ENCODE data around the gene LRMDA.

Gene LRMDA

DNA sequence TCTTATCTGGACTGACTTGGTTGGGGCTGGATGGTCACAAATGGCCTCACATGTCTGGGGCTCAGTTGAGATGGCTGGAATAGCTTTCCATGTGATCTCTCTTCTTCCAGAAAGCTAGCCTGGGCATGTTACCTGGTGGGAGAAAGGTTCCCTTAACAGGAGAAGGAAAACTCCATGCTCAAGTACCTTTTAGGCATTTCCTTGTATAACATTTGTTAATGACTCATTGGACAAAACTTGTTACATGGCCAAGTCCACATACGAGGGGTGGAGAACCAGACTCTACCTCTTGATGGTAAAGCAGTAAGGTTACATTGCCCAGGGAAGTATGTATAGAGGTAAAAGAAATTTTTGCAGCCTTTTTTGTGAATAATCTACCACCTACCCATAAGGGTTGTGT lies 826.4 kb downstream of the LRMDA start:
- DNase-seq: no peak

DNA sequence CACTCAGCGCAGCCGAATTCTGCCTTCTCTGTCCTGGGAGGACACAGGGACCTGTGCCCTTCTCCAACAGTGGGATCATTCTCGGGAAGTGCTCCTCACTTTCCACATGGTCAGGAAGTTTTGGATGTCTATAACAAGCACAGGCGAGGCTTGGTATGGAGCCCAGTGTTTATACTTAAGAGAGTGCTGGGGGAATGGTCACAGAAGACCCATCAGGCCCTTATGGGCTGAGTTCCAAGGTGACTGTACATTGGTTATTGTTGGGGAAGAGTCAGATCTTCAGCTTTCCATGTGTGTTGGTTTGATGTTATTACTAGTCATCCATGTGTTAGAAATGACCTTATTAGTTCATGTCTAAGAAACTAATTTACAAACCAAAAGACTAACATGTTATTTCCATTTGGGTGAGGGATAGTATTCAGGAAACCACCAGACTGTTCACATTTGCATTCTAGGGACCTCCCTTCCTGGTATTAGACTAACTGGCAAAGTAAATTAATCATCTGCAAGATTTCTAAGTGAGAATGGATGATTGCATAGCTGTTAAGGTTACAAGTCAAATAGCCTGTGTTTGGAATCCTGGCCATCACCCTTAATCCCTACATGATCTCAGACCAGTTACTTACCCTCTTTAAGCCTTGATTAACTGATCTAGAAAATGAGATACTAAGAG lies 834.2 kb downstream of the LRMDA start:
- DNase-seq: no peak

DNA sequence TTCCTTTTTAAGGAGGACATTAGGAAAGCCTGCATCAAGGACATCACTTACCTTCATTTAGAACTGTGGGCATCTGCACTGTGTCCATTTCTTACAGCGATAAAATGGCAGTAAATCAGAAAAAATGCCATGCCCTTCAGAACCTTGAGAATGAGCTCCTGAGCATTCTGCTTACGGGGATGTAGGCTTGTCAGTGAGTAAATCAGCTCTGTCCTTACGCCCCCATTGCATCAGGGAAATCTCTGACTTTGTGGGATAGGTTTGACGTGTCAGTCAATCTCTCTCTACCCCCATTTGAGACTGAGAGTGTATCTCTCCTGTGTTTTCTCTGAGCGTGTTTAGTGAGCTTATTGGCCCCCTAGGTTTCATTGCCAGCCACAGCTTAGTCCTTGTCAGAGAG lies 837.1 kb downstream of the LRMDA start:
- no peak for DNase-seq

DNA sequence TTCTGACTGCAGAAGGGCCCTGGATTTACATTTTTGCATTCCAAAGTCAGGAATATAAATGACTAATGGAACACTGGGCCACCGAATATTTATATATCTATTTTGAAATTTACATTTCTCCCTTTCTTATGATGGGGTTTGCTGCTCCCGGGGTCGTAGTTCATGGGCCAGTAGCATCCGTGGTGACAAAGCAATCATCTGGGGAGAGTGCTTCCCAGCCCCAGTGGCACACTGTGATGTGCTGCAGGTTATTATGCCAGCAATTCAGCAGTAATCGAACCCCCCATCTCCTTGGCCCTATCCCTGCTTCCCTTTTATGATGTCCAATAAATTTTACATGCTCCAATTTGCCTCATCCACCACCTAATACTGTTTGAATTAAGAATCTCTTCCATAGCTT lies 837.5 kb downstream of the LRMDA start:
- no peak for DNase-seq

DNA sequence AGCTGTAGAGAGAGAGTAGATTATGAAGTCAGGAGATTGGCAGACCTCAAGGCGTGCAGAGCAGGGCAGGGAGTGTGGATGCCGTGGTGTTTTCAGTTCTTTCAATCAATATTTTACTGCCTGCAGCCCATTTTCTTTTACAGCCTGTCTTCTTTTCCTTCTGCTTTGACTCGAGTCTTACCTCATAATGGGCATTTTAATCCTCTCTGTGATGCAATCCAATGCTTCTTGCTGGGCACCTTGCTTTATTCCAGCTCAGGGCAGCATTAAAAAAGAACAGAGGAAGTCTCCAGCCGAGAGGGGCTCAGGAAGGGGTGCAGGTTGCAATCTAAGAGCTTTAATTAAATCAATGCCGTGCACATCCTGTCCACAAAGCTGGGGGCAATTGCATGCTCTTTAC lies 839.0 kb downstream of the LRMDA start:
- no peak for DNase-seq

DNA sequence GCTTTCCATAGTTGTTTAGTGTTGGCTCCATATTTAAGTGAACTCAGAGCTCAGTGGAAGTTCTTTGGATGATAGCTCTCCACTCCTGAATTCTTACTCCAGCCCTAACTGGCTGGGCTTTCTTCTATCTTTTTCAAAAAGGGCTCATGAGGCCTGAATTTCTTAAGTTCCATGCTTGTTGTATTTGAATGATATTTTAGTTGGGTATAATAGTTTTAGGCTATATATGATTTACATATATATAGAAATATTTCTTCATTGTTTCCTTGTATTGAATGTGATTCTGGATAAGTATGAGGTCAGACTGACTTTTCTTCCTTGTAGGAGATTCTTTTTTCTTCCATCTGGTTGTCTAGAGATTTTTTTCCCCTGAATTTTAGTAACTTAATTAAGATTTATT lies 843.5 kb downstream of the LRMDA start:
- no peak for DNase-seq

DNA sequence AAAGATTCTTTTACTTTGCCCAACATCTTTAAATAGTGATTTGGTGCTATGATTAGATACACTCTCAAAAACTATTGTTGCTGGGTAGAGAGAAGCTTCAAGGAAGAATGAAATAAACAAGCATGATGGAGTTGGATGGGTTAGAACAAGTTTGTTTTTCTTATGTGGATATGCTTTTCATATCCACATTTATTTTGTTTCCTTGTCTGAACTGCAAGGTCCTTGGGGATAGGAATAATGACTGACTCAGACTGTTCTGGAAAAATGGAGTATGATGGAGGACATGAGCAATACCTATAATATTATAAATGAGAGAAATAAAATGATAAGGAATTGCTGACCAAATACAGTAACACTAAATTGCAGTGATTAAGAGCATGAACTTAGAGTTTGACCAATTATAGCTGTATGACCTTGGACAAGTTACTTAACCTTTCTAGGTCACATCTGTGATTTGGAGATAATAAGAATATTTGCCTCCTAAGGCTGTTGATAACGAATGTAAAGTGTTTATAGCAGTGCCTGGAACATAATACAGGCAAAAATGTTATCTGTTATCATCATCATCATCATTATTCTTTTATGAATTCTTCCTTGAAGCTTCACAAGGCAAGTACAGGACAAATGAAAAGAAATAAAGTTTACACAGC lies 847.5 kb downstream of the LRMDA start:
- no peak for DNase-seq

DNA sequence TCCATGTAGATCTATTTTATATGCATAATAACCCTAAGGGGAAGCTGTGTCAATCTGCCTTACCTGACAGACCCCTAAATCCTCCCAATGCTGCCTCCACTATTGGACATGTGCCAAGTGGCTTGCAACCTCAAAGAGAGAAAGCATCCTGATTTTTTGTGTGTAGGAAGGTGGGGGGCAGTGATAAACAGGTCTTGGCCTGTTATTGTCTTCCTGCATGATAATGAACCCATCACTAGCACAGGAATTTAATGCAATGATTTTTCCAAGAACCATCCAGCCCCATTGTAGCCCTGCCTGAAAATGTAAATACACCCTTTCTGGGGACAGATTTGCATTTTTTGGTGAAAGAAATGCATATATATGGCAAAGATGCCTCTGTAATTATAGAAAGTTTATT lies 850.2 kb downstream of the LRMDA start:
- DNase-seq: no peak

DNA sequence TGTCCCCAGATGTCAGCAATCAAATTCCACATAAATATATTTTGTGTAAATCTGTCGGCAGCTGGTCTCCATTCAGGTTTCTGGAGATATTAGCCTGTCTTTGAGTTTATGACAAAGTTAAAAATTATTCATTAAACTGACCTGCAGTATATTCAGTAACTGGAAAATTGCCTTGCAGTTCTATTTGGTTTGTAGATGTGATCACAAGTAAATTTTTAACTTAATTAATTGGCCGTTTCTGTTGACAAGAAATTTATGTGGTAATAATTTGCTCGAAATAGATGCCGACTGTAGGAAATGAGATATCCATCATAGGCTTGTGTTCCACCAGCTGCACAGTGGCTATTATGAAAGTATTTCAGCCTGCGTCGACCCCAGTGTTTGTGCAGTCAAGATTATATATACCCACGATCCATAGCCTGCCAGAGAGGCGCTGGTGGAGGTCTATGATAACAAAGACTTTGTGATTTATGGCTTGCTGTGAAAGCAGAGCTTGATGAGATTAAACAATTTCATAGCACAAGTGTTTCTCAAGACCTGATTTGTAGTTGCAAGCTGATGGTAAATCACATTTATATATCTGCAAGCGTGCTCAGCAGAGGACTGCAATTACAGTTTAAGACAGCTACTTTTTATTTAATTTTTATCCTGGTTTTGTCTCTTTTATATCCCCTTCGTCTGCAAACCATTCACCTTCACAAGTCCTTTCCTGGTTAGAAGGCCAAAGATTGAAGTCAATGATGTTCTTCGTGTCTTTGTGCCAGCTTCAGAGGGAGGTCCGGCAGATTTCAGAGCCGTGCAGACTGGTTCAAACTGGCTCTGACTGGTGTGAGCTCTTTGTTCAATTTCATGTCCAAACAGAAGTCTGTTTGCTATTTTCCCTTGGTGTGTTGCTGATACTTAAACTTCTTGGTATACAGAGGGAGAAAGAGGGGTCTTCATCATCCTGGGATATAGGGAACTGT lies 850.9 kb downstream of the LRMDA start:
- DNase-seq: no peak

DNA sequence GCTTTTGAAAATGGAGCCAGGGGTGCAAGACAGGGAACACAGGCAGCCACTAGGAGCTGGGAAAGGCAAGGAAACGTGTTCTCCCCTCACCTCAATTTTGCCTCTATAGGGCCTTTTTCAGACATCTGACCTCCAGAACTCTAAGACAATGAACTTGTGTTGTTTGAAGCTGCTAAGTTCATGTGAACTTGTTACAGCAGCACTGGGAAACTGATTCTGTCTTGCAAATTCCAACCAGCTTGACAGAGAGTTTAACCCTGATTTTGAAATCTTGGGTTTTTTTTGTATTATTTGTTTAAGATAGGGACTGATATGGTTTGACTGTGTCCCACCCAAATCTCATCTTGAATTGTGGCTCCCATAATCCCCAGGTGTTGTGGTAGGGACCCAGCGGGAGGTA lies 852.9 kb downstream of the LRMDA start:
- DNase-seq: no peak

DNA sequence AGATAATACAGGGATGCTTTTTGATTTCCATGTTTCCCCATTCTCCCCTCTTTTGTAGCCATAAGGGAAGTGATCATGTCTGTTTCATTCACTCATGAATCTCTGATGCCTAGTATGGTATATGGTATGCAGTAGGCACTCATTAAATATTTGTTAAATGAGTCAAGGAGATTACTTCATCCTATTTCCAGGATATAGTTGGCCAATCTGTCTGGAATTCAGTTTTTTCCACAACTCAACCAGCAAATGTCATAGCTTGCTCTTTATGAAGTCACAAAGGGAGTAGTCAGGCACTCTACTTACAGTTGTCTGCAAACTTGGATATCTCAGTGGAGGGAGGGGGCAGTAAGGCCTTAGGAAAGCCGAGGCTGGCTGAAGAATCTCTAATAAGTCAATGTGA lies 853.6 kb downstream of the LRMDA start:
- DNase-seq: no peak

DNA sequence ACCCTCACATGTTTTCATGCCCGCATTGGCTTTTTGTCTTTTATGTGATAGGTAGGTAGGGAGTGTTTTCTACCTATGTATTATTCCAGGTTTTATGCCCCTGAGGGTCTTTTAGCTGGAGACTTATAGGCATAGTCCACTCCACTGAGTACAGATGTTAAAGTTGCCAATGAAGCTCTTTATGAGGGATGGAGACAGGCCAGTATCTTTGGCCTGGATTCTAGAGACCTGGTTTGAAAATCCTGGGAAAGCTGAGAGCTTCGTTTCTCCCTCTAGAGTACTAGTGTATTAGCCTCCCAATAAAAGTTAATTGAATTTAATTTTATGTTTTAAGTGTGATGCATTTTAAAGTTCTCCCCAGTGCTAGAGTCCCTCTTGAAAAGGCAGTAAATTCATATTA lies 854.1 kb downstream of the LRMDA start:
- DNase-seq: no peak

DNA sequence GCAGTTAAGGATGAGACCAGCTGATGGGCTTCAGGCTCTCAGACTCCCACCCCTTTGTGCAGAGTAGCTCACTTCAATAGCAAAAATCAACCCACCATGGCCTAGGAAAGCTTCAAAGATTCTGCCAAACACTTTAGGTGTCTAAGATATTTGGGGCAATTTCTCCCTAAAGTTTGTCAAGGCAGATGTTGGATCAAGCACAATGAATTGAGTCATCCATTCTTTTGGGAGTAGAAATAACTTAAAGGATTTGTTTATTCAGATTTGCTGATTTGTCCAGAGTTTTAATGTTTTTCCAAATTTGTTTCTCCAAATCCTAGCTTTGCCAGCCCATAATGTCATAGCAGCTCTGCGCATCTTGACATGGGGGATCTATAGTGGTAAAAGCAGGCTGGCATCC lies 855.1 kb downstream of the LRMDA start:
- no peak for DNase-seq

DNA sequence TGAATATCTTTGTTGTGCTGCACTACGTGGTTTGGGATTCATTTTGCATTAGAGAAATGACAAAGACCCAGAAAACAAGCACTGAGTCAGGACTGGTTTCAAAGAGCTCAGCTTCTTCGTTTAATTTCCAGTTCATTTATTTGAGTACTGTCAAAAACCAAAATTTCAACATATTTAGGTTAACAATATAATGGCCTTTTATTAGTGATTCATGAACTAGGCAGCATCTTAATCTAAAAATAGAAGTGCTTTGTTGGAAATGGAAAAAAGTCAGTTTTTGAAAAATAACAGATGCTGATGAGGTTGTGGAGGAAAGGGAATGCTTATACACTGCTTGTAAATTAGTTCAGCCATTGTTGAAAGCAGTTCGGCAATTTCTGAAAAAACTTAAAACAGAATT lies 856.4 kb downstream of the LRMDA start:
- DNase-seq: no peak

DNA sequence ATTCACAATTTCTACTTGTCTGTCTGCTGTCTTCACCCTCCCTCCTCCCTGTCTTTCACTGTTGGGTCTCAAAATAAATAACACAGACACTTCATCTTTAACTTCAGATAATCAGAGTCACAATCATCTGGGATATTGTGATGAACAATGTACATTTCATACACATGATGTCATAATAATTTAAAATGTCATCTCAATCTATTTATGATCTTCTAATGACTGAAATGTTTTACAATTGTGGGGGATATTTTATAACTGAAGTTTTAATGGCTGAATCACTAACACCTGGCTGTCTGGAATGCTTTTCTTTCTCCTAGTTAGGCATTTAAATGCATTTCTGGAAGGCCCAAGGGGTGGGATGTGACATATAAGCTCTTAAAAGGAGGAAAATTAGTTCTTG lies 859.8 kb downstream of the LRMDA start:
- no peak for DNase-seq

DNA sequence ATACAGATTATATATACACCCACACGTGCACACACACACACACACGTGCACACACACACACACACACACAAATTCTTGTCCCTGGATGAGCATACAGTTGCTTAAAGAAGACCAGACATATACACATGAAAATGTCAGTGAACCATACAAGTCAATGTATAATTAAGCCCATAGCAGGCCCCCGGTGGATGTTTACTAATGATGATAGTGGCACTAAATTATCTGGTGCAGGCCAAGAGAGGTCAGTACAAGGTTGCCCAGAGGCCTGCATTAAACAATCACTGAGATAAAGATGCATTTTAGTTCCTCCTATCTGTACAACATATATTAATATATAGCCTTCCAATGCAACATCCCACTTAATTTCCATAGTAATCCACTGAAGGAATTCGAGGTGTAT lies 860.5 kb downstream of the LRMDA start:
- no peak for DNase-seq

DNA sequence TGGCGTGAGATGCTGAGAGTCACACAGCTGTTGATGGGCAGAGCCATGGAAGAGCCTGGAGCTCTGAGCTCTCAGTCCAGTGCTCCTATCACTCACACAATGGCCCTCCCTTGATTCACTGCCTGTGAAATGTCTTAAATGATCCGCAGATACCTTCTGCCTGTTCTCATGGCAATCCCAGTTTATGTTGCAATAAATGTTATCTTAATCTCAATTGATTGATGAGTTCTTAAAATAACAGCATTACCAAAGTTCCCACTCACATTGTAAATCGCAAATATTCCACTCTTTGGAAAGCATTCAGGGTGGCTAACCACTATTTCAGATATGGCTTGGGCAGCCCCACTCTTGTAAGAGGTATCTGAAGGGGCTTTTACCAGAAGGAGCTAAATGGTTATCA lies 865.5 kb downstream of the LRMDA start:
- no peak for DNase-seq

DNA sequence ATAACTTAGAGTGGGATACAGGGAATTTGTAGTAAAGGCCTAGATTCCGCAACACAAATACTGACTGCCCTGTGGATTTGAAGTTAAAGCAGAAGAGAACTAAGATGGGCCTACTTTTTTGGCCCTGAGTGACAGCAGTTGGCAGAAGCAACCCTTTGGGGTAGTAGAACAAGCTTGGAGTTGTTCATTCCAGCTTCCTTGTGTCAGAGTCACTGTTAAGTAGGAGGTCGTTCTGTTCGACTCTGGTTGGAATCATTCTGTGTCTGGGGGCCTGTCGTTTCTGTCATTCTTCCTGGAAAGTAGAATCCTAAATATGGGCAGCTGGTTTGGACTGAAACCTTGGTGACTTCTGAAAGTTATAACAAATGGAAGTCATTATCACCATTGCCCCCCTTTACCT lies 865.9 kb downstream of the LRMDA start:
- DNase-seq: no peak

DNA sequence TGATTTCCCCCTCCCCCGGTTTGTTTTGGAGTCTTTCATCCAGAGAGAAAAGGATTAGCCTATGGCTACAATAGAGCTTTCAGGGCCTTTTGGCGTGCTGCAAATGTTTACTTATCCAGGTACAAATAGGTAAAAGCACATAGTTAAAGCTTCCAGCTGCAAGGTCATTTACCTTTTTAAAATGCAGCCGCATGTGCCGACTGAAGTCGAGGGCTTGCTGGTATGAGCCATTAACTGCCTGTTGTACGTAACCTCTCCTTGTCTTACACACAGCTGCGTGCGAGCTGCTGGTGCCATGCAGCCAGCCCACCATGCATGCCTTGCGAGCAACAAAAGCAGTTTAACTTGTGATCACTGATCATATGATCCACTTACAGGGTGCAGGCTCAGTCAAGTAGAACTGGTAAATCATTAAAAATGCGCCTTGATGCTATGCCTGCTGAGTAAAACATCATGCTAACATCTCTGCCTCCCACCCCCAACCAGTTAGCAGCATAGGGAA lies 866.4 kb downstream of the LRMDA start:
- no peak for DNase-seq

DNA sequence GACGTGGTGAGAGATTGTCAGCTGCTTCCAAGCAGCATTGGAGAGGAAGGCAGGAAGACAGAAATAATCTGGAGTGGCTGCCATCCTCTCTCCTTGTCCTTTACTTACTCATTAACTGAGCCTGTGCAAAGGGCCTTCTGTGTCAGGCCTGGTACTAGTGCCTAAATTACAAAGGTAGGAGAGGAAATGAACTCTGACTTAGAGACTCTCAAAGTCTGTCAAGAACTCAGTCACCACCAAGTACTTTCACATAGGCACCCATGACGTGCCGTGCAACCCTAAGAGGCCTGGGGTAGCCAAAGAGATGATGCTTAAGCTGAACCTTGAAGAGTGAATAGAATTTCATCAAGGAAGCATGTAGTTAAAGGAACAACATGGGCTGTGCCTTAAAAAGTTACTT lies 866.9 kb downstream of the LRMDA start:
- DNase-seq: no peak

DNA sequence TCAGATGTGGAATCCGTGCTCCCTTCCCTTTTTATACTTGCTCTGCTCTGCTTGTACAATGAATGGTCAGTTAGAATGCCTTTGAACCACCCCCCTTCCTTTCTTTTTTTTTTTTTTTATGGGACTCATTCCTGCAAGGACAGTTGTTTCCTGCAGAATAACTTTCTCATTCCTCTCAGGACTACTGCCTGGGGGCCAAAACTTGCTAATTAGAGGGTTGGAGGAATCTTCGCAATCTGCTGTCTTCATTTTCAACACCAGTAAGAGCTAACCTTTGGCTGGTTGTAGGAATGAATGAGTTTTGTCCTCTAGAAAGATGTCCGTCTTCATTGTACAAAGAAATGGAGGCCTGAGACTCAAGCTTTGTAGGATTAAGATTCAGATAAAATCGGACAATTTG lies 868.1 kb downstream of the LRMDA start:
- no peak for DNase-seq

DNA sequence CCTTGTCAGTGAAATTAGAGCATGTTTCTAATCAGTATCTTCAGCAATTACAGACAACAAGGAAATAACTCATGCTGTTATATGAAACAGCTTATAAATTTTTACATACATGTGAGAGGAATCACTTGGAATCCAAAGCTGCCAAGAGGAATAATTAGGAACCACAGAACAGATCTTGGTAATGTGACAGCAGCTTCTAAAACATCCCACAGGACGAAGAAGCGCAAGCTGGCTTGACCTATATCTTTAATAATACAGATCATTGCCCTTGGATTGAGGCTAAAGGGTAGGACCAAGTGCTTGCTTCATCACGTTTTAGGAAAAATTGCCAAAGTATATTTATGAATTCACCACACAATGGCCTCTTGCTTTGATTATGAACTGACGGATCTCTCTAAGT lies 869.8 kb downstream of the LRMDA start:
- DNase-seq: no peak

DNA sequence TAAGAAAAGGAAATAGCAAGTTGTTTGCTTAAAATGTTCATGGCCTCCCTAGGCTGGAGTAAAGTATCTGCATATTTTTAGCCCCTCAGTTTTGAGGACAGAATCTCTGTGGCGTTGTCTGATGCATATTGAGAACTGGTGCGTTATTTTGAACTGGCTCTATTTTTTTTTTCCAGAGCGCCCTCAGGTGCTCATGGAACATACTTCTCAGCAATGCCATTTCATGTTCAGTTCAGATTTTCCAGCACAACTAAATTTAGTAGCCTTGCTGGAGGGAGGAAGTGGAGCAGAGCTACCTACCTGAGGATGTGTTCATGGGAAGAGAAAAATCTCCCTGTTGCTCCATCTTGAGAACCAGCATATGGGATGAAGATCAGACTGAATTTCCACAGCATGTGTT lies 870.5 kb downstream of the LRMDA start:
- no peak for DNase-seq

DNA sequence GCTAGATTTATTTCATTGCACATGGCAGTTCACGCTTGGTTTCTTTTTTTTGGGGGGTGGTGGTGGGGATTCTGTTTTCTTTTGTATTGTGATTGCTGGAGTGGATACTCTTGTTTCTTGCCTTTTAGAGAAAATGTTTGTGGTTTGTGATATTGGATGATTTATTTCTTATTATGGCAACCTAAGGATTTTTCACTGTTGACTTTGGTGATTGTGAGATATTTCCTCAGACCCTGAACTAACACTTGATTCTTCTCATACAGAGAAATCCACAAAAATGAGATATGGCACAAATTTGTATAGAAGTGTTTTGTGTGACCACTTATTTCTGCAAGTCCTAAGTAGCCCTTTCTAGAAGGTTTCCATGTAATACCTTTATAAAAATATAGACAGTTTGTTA lies 871.1 kb downstream of the LRMDA start:
- DNase-seq: no peak
